HG03354 (cell line): ENCODE data around the gene INTS7.
A peak's percentile ranks its signal among the peaks of the same experiment; 100 is the strongest.
"Not testable (repeated sequence)": the region's sequence is repeated elsewhere in the genome, so short reads cannot be mapped to it uniquely, and the experiment has no call there.

Experiments
- ATAC-seq: cut with Tn5 transposase; IDR thresholded peaks from one replicate; pipeline ENCODE4 v1.9.1; 2021; ENCODE audit warnings: mild to moderate bottlenecking; ENCODE audit not compliant: unreplicated experiment, poor library complexity, severe bottlenecking

The INTS7 gene

GRCh38 chr1:211939876-211940468 is 95.4 kb downstream of the INTS7 start:
- peak; percentile 83 for ATAC-seq

GRCh38 chr1:211938561-211938997 is 96.8 kb downstream of the INTS7 start:
- ATAC-seq = peak; percentile 45

- not testable (repeated sequence) for ATAC-seq
These were observed 97.9 kb downstream of the INTS7 start for GRCh38 chr1:211937422-211937821.

- peak; percentile 77 for ATAC-seq
These were observed 99.8 kb downstream of the INTS7 start for GRCh38 chr1:211935448-211935970.

GRCh38 chr1:211933946-211934714 is 101.2 kb downstream of the INTS7 start:
- no peak for ATAC-seq

GRCh38 chr1:211932933-211933254 is 102.5 kb downstream of the INTS7 start:
- no peak for ATAC-seq

GRCh38 chr1:211932231-211932932 is 103.0 kb downstream of the INTS7 start:
- ATAC-seq = no peak

- no peak for ATAC-seq
These were observed 105.7 kb downstream of the INTS7 start for GRCh38 chr1:211929683-211930082.

GRCh38 chr1:211928993-211929637 is 106.2 kb downstream of the INTS7 start:
- ATAC-seq = no peak

- ATAC-seq = no peak
These were observed 107.0 kb downstream of the INTS7 start for GRCh38 chr1:211928290-211928801.

- ATAC-seq = no peak
These were observed 110.3 kb downstream of the INTS7 start for GRCh38 chr1:211925016-211925415.

- no peak for ATAC-seq
These were observed 111.1 kb downstream of the INTS7 start for GRCh38 chr1:211924256-211924655.

- no peak for ATAC-seq
These were observed 112.3 kb downstream of the INTS7 start for GRCh38 chr1:211923095-211923494.

GRCh38 chr1:211921579-211922095 is 113.7 kb downstream of the INTS7 start:
- no peak for ATAC-seq

- ATAC-seq = no peak
These were observed 114.6 kb downstream of the INTS7 start for GRCh38 chr1:211920602-211921226.

- ATAC-seq = no peak
These were observed 115.2 kb downstream of the INTS7 start for GRCh38 chr1:211920141-211920572.

- ATAC-seq = no peak
These were observed 116.4 kb downstream of the INTS7 start for GRCh38 chr1:211918843-211919414.

GRCh38 chr1:211916458-211916857 is 118.9 kb downstream of the INTS7 start:
- not testable (repeated sequence) for ATAC-seq

- ATAC-seq = no peak
These were observed 119.4 kb downstream of the INTS7 start for GRCh38 chr1:211915924-211916323.
